HG03575 (cell line): ENCODE measurements around the gene SEC16A.
"Not testable (repeated sequence)": the region's sequence is repeated elsewhere in the genome, so short reads cannot be mapped to it uniquely, and the experiment has no call there.

Source experiments
- ATAC-seq: cut with Tn5 transposase; IDR thresholded peaks from one replicate; pipeline ENCODE4 v1.9.1; 2021; ENCODE audit not compliant: unreplicated experiment, insufficient number of reproducible peaks, low FRiP score; ENCODE audit errors: extremely low read depth

The SEC16A gene

DNA sequence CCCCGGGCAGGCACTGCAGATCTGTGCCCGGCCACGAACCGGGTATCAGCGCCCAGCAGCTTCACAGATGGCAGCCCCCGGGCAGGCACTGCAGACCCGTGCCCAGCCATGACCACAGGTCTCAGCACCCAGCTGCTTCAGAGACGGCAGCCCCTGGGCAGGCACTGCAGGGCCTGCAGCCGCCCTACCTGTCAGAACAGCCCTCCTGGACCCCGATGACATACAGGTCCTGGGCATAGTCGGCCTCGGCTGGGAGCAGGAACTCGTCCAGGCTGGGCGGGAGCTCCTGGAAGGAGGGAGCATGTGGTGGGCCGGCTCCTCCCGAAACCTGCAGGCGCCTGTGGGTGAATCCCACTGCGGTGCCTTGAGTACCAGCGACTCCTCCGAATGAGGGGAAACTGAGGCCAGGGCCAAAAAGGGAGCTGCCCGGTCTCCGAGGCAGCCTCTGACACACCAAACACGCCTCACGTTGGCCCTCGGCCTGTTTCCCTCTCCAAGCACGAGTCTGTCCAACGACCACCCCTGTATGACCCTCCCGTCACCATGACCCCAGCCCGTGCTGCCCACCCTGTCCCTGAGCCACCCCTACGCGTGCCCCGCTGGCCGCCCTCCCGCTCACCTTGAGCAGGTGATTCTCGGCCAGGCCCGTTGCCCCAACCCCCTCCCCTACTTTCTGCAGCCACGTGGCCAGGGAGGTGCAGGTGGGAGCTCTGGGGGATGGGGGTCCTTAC lies 48.8 kb downstream of the SEC16A start:
- ATAC-seq: no peak

DNA sequence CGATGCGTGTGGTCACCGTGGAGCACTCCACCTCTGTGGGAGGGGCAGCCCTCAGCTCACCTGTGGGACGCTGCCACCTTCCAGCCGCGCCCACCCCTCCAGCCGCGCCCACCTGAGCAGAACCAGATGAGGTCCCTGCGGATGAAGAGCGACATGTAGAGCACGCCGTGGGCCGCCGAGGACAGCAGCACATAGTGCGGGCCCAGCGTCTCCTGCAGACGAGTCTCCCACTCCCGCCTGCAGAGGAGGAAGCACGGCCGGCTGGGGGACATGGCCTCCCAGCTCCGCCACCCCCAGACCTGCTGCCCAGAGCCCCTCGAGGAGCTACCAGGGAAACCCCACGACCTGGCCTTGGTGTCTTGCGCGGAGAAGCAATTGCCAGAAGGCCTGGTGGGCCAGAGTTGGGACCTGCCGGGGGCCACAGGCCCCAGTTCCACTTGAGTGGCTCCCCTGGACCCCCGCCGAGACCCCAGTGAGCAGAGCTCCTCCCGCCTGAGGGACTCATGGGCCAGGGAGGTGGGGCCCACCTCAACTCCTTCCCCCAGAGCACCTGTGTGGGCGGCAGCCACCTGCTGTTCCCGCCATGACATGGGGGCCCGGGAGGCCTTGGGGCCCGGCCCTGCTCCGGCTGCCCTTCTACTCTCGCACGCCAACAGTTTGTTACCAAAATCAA lies 49.7 kb downstream of the SEC16A start:
- ATAC-seq: no peak

DNA sequence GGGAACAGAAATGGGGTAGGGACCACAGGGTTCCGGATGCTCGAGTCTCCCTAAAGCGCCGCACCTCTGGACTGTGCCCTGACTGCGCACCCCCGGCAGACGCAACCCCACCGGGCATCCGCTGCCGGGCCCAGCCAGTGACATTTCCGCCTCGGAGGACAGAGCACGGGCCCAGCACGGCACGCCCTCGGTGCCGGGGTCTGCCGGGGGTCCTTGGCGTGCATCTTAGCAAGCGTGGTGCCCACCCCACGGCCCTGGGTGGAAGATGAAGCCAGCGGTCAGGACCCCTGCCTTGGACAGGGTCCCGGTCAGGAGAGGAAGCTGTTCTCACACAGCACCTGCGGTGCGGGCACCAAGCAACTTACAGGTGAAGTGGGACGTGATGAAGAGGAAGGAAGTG lies 50.2 kb downstream of the SEC16A start:
- no peak for ATAC-seq

DNA sequence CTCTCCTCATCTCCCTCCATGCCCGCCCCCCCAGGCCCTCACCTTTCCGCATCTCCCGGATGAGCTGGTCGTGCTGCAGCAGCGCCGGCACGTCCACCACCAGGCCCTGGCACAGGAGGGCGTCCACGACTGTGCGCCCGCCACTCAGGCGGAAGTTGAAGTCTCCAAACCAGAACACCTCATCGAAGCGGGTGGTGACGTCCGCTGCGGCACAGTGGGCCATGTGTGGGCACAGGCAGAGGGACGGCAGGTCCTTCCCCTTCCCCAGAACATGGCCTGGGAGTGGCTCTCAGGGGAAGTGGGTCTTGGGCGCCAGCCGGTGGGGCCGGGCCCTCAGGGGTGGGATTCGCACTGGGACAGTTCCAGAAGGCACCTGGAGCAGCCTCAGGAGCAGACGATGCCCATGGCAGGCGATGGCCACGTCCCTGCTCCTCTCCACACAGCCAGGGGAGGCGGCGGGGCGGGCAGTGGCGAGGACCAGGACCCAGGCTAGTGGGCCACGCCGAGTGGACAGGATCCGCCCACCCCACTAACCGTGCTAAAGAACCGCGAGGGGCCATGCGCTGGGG lies 51.0 kb downstream of the SEC16A start:
- no peak for ATAC-seq

DNA sequence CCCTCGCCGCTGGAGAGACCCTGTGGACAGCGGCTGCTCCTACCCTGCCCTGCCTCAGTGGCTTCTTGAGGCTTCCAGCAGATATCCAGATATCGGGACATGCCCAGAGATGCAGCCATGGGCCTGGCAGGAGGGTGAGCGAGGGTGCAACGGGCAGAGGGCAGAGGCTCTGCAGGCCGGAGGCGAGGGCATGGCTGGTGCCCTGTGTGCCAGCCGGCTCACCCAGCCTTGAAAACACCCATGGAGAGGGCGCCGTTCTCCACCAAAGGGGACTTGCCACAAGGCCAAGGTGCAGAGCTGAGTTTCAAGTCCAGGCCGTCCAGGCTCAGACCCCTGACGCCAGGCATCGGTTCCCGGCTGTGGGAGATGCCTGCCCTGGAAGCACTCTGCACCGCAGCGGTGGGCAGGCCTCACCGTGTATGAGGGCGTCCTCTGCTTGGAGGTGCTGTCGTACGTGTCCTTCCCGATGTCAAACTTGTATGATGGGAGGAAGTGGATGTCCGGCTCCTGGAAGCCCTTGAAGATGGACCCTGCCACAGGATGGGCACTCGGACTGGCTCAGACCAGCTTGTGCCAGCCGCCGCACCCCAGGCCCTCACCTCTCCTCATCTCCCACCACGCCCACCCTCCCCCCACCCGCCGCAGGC lies 52.1 kb downstream of the SEC16A start:
- ATAC-seq: no peak

GRCh38 chr9:136429683-136430491 lies 53.0 kb downstream of the SEC16A start:
- ATAC-seq: no peak

- ATAC-seq: no peak
Measured at GRCh38 chr9:136429075-136429628, 53.7 kb downstream of the SEC16A start.

- no peak for ATAC-seq
Measured at GRCh38 chr9:136426787-136427186, 56.1 kb downstream of the SEC16A start.

- ATAC-seq: not testable (repeated sequence)
Measured at GRCh38 chr9:136425367-136425766, 57.5 kb downstream of the SEC16A start.

DNA sequence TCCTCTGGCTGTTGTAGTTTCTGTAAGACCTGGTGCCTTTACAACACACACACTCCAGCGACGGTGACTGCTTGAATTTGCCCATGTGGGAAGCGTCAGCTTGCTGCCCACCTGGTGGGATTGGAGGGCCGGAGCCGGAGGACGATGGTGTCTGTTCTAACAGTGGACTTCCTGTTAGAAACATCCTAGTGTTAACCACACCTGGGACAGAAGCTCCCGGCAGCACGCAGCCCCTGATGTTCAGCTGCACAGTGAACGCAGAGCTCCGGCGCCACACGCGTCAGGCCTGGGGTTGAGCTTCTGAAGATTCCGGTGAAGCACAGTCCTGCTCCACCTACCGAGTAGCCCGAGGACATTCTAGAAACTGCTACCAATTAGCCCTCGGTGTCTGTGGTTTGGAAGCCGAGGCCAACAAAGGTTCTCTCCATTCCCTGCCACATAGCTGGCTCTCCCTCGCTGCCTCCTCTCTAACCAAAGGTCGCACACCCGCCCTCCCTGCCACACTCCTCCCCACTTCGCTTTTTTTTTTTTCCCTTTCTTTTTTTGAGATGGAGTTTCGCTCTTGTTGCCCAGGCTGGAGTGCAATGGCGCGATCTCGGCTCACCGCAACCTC lies 58.0 kb downstream of the SEC16A start:
- ATAC-seq: no peak

DNA sequence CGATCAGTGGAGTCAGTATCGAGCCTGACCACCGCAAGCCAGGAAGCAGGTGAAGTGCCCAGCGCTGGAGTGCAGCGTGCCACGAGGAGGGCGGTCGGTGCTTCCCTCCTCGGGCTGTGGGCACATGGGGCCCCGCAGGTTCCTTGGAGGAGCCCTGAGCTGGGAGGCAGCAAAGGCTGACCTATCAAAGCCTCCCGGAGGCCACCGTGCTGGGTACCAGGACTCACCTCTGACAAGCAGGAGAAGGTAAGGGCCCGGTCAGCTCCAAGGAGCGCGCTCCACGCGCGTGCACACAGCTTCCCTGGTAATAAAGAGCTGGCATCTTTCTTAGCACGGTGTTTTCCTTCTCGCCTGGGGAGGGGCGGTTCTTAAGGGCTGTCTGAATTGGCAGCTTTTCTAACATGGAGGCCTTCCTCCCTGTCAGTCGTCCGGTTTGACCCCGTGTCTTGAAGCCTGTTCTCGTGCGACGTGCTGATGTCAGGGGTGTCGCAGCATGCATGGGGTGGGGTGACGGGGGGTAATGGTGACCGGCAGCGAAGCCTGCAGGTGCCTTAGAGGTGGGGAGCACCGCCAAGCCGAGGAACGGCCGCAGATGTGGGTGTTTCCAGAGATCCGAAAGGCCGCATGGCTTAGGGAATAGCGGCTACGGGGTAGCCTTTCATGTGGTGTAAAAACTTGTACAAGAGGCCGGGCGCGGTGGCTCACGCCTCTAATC lies 59.3 kb downstream of the SEC16A start:
- ATAC-seq: no peak

- ATAC-seq: no peak
Measured at GRCh38 chr9:136422876-136423275, 60.0 kb downstream of the SEC16A start.

DNA sequence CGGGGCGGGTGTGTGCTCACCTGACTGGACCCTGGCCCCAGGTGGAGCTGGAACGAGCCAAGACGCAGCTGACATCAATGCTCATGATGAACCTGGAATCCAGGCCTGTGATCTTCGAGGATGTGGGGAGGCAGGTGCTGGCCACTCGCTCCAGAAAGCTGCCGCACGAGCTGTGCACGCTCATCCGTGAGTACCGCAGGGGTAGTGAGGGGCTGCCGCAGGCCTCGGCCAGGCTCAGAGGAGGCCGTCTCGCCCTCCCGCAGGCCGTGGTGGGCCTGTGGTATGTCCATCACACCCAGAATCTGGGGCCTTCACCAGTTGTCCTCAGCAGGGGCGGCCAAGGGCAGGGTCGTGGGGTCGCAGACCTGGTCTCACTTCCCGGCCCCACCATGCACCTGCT lies 61.0 kb downstream of the SEC16A start:
- ATAC-seq: no peak

DNA sequence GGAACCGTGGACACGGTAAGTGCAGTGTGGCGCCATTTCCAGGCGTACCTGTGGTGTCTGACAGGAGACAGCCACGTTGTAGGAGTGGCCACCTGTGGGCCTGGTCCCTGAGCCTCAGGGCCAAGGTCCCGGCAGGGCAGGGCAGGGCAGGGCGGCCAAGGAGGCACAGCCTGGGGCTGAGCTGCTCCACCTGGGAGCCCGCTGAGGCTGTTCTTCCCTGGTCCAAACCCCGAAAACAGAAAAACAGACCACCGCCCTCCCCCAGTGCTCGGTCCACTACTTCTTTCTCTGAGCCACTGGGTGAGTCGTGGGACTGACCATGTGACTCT lies 63.8 kb downstream of the SEC16A start:
- no peak for ATAC-seq

- ATAC-seq: no peak
Measured at GRCh38 chr9:136418182-136419091, 64.4 kb downstream of the SEC16A start.

DNA sequence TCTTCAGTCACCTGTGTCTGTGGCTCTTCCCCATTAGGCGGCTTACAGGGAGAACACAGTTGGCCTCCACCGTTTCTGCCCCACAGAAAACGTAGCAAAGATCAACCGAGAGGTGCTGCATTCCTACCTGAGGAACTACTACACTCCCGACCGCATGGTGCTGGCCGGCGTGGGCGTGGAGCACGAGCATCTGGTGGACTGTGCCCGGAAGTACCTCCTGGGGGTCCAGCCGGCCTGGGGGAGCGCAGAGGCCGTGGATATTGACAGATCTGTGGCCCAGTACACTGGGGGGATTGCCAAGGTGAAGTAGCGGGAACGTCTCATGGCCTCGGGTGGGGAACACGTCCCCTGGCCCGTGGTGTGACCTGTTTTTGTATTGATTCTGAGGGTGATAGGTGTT lies 65.9 kb downstream of the SEC16A start:
- ATAC-seq: no peak

DNA sequence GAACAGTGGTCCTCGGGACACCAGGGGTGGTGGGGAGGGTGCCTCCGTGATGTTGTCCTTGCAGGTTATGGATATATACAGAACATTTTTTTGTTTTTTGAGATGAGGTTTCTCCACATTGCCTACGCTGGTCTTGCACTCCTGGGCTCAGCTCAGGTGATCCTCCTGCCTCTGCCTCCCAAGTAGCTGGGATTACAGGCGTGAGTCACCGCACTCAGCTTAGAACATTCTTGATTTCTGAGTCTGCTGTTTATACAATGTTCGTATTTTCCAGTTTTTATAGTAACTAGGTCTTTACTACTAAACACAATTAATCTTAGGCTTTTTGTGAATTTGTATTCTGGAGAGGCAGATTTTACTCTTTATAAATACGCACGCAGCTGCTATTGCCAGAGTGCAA lies 66.4 kb downstream of the SEC16A start:
- ATAC-seq: no peak
